ENCODE data around the gene WTAP. TPM values are rescaled to one million over a fixed set of nuclear protein-coding genes. Genes with fewer than 3 reads are reported as not detected.

The WTAP gene
- total RNA-seq, 1 experiment from 2014 or later, result 138 TPM

- Histone ChIP-seq H2BK120ac (ENCODE audit: low read depth, low read length, poor library complexity, severe bottlenecking) (no peak overlapping the region), H3K79me2 (ENCODE audit: insufficient read depth, low read length) (no peaks in the 10 kb centered on the region; the same call in 1 of the 2 replicates), H2BK5ac (ENCODE audit: insufficient read length, low read length) (no peak overlapping the region), H3K23ac (ENCODE audit: insufficient read length, low read depth, low read length) (no peak overlapping the region), H3K27ac (ENCODE audit: insufficient read length, low read depth, low read length) (no peak overlapping the region), H4K20me1 (ENCODE audit: control insufficient read depth, insufficient read depth, insufficient read length) (no peaks in the 10 kb centered on the region), H4K8ac (replicated peaks; ENCODE audit: insufficient read length, low read depth, low read length) (no peak overlapping the region), H3K4me2 (ENCODE audit: insufficient read depth, insufficient read length, low read length) (no peak overlapping the region), H3K4me1 (ENCODE audit: insufficient read depth, low read length) (no peaks in the 10 kb centered on the region), H2BK15ac (ENCODE audit: low read depth, low read length) (no peak overlapping the region), H3T11ph (ENCODE audit: low read length) (no peak overlapping the region), H3K27me3 (ENCODE audit: insufficient read depth, low read length) (no peaks in the 10 kb centered on the region), H3K79me1 (ENCODE audit: insufficient read depth, low read depth, low read length, poor library complexity, severe bottlenecking) (no peaks in the 10 kb centered on the region), H2AFZ (ENCODE audit: low read length) (no peak overlapping the region), H2AK5ac (ENCODE audit: insufficient read length, low read length) (no peak overlapping the region), H3K4ac (ENCODE audit: low read depth, low read length) (no peak overlapping the region), H2BK12ac (ENCODE audit: insufficient read length, low read depth, low read length) (no peak overlapping the region), H3K9me3 (ENCODE audit: control insufficient read depth, low read depth, low read length) (no peaks in the 10 kb centered on the region), H3K14ac (ENCODE audit: insufficient read depth, low read length) (no peak overlapping the region), H3K18ac (ENCODE audit: insufficient read length, low read depth, low read length) (no peak overlapping the region), H4K91ac (ENCODE audit: insufficient read length, low read depth, low read length) (no peak overlapping the region), H4K5ac (ENCODE audit: insufficient read length, low read depth, low read length) (no peak overlapping the region), H3K9ac (ENCODE audit: extremely low read depth, insufficient read length, low read length) (no peak overlapping the region), H2BK20ac (ENCODE audit: low read depth, low read length, poor library complexity, severe bottlenecking) (no peak overlapping the region), H3K56ac (ENCODE audit: insufficient read length, low read depth, low read length) (no peak overlapping the region), H3K23me2 (ENCODE audit: insufficient read length, low read depth, low read length, poor library complexity, severe bottlenecking) (no peaks in the 10 kb centered on the region)
- Mint-ChIP-seq H3K9me3 (peaks cover 0 to 6% of the 10 kb centered on the region in 2 experiments; a peak in 4 of 5 replicates), H3K27ac (no peak overlapping the region), H3K36me3 (ENCODE audit: insufficient read depth in 1 of 3, low read depth in 3 of 3) (no peaks in the 10 kb centered on the region), H3K27me3 (ENCODE audit: low read depth) (no peaks in the 10 kb centered on the region), H3K4me3 (no peak overlapping the region), H3K4me1 (peaks cover 0 to 2% of the 10 kb centered on the region in 2 experiments; a peak in 1 of 4 replicates)
- no CpG with 5 or more reads among the region's 7 CpGs for WGBS (ENCODE audit: extremely low coverage, insufficient read length, low lambda C conversion rate)
- DNase-seq, result no peak
- TF ChIP-seq CTCF (conservative IDR thresholded peaks at IDR 0.05), result no peak
These were observed 13.3 kb upstream of the WTAP start for GRCh38 chr6:159713984-159714383.

All from H9 (cell line).